PC-9 (cell line): Measurements from ENCODE around the gene SLC26A3. TPM values are rescaled to one million over a fixed set of nuclear protein-coding genes. Genes with fewer than 3 reads are reported as not detected.

Source experiments
- BruUV-seq: library from RNA; stranded (reverse); fragments of 400-500 nt; replicated peaks from 2 replicates; lab custom pipeline; 2021; lab: Mats Ljungman, UMichigan
- CTCF ChIA-PET: fragments of 300-600 bp; sonication (Branson Sonifier 250); formaldehyde crosslinking; loops from one replicate; lab custom pipeline; 2022; ENCODE audit warnings: antibody characterized with exemption; lab: Charles Lee
- POLR2A ChIA-PET: fragments of 300-600 bp; sonication (Branson Sonifier 250); formaldehyde crosslinking; loops from one replicate; lab custom pipeline; 2022; ENCODE audit warnings: antibody characterized with exemption; ENCODE audit not compliant: unreplicated experiment; lab: Charles Lee
- DNase-seq, 2 experiments: peaks; one replicate each; pipeline versions ENCODE4 v3.0.0 to v3.0.0-alpha.2; 2015 to 2022; ENCODE audit warnings: mixed read lengths in 1 of 2
- H2AFZ ChIP-seq: fragments of 200-600 bp; sonication (generic); 2 replicates; pipeline ENCODE4 v1.8.1; 2017; ENCODE audit warnings: antibody characterized with exemption
- H3F3A ChIP-seq: fragments of 200-600 bp; sonication (generic); 2 replicates; pipeline ENCODE4 v1.8.1; 2017; ENCODE audit warnings: antibody characterized with exemption, mild to moderate bottlenecking, low read depth; ENCODE audit not compliant: insufficient read depth
- H3K27ac ChIP-seq: fragments of 200-600 bp; sonication (generic); 2 replicates; pipeline ENCODE4 v1.6.1; 2016; ENCODE audit warnings: mixed run types
- H3K27me3 ChIP-seq: fragments of 200-600 bp; sonication (generic); 2 replicates; pipeline ENCODE4 v1.6.1; 2016; ENCODE audit warnings: low read depth, mixed run types; ENCODE audit not compliant: insufficient read depth
- H3K36me3 ChIP-seq: fragments of 200-600 bp; sonication (generic); 2 replicates; pipeline ENCODE4 v1.6.1; 2016; ENCODE audit warnings: low read depth, mixed run types
- H3K4me1 ChIP-seq: fragments of 200-600 bp; sonication (generic); replicated peaks from 2 replicates; pipeline ENCODE4 v1.6.1; 2016; ENCODE audit warnings: mixed run types; ENCODE audit not compliant: insufficient read depth
- H3K4me2 ChIP-seq: fragments of 200-600 bp; sonication (generic); 2 replicates; pipeline ENCODE4 v1.6.1; 2017; ENCODE audit warnings: mixed run types
- H3K4me3 ChIP-seq: fragments of 200-600 bp; sonication (generic); 2 replicates; pipeline ENCODE4 v1.6.1; 2016; ENCODE audit warnings: mixed run types
- H3K79me2 ChIP-seq: fragments of 200-600 bp; sonication (generic); 2 replicates; pipeline ENCODE4 v1.6.1; 2017; ENCODE audit warnings: low read depth, mixed run types
- H3K9me2 ChIP-seq: fragments of 200-600 bp; sonication (generic); 2 replicates; pipeline ENCODE4 v1.8.1; 2017; ENCODE audit warnings: mild to moderate bottlenecking; ENCODE audit not compliant: insufficient read depth
- H3K9me3 ChIP-seq: fragments of 200-600 bp; sonication (generic); 2 replicates; pipeline ENCODE4 v1.8.1; 2016; ENCODE audit warnings: low read depth; ENCODE audit not compliant: insufficient read depth
- H4K20me1 ChIP-seq: fragments of 200-600 bp; sonication (generic); 2 replicates; pipeline ENCODE4 v1.8.1; 2017; ENCODE audit not compliant: insufficient read depth
- EZH2 ChIP-seq: fragments of 200-600 bp; sonication (generic); IDR thresholded peaks from 2 replicates; pipeline ENCODE4 v1.8.0; 2017; ENCODE audit warnings: antibody characterized with exemption, low read depth
- intact Hi-C: fragments of 100-400 bp; cut with micrococcal nuclease; formaldehyde crosslinking; loops from one replicate; pipeline ENCODE4 v1.10.0; 2022; ENCODE audit not compliant: unreplicated experiment
- total RNA-seq: library from RNA; stranded (reverse); gene quantifications from 2 replicates; pipeline ENCODE4 v1.2.3, GENCODE V29; 2021
- TF ChIP-seq, protein P1 (sequence below): fragments of 200-600 bp; sonication (generic); conservative IDR thresholded peaks from 2 replicates; pipeline ENCODE4 v1.6.1; 2017; ENCODE audit warnings: mixed run types, antibody characterized with exemption, mild to moderate bottlenecking, moderate library complexity

SLC26A3 gene
- total RNA-seq, 1 experiment from 2014 or later: not detected

DNA sequence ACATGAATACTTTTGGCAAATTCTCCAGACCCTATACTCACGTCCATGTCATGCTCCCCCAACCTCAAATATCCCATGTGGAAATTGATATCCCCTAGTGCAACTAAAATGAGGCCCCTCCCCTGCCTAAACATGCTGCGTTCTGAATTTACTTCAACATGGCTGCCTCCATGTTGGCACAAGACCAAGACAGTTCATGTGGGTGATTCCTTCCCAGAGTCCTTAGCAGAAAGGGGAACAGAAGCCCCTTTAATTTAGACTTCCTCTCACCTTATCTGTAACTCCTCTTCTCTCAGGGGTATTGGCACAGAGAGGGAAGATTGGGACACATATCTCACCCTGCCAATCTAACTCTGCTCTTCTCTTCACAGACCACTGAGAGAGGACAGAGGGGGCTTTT, 24.5 kb upstream of the SLC26A3 start:
- POLR2A ChIA-PET: no interaction called here
- intact Hi-C loops: no loop called here
- H3F3A ChIP-seq: no peaks in the 10 kb centered on the region
- no TSS peak for BruUV-seq
- no peaks in the 10 kb centered on the region for H3K9me3 ChIP-seq
- H3K4me2 ChIP-seq: no peak overlapping the region
- H3K79me2 ChIP-seq: no peaks in the 10 kb centered on the region
- H4K20me1 ChIP-seq: no peaks in the 10 kb centered on the region
- H2AFZ ChIP-seq: no peak overlapping the region
- TF ChIP-seq, protein P1, sequence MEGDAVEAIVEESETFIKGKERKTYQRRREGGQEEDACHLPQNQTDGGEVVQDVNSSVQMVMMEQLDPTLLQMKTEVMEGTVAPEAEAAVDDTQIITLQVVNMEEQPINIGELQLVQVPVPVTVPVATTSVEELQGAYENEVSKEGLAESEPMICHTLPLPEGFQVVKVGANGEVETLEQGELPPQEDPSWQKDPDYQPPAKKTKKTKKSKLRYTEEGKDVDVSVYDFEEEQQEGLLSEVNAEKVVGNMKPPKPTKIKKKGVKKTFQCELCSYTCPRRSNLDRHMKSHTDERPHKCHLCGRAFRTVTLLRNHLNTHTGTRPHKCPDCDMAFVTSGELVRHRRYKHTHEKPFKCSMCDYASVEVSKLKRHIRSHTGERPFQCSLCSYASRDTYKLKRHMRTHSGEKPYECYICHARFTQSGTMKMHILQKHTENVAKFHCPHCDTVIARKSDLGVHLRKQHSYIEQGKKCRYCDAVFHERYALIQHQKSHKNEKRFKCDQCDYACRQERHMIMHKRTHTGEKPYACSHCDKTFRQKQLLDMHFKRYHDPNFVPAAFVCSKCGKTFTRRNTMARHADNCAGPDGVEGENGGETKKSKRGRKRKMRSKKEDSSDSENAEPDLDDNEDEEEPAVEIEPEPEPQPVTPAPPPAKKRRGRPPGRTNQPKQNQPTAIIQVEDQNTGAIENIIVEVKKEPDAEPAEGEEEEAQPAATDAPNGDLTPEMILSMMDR: no peak
- TF ChIP-seq EZH2: no peak
- no peaks in the 10 kb centered on the region for H3K36me3 ChIP-seq
- CTCF ChIA-PET: no interaction called here
- no peaks in the 10 kb centered on the region for H3K4me1 ChIP-seq
- no peak for DNase-seq
- no peaks in the 10 kb centered on the region for H3K27me3 ChIP-seq
- no peak overlapping the region for H3K27ac ChIP-seq
- H3K9me2 ChIP-seq: no peaks in the 10 kb centered on the region
- no peak overlapping the region for H3K4me3 ChIP-seq

DNA sequence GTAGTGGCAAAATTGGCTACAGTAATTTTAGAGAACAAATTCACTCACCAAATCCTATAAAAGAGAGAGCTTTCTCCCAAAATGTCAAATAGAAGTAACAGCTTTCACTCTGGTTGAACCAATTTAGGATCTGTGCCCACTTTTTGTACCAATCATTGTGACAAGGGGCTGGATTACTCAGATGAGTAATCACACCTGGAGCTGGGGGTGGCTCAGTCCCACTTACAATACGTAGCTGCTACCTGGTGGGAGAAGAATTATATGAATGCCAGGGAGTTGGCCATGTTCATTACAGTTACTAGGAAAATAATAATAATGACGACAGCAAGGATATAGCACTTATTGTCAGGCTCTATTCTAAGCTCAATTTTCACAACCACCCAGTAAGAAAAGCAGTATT, 23.4 kb upstream of the SLC26A3 start:
- no peaks in the 10 kb centered on the region for H3F3A ChIP-seq
- no peaks in the 10 kb centered on the region for H3K36me3 ChIP-seq
- H3K79me2 ChIP-seq: no peaks in the 10 kb centered on the region
- H3K27me3 ChIP-seq: no peaks in the 10 kb centered on the region
- BruUV-seq: no TSS peak
- H3K4me1 ChIP-seq: no peaks in the 10 kb centered on the region
- intact Hi-C loops: no loop called here
- no peak overlapping the region for H3K27ac ChIP-seq
- no peak overlapping the region for H2AFZ ChIP-seq
- no peaks in the 10 kb centered on the region for H3K9me2 ChIP-seq
- no peak overlapping the region for H3K4me3 ChIP-seq
- no peaks in the 10 kb centered on the region for H3K9me3 ChIP-seq
- no peak for DNase-seq
- no peak for TF ChIP-seq EZH2
- TF ChIP-seq, protein P1: no peak
- ChIA-PET CTCF (no interaction called here), POLR2A (no interaction called here)
- no peaks in the 10 kb centered on the region for H4K20me1 ChIP-seq
- H3K4me2 ChIP-seq: no peak overlapping the region

DNA sequence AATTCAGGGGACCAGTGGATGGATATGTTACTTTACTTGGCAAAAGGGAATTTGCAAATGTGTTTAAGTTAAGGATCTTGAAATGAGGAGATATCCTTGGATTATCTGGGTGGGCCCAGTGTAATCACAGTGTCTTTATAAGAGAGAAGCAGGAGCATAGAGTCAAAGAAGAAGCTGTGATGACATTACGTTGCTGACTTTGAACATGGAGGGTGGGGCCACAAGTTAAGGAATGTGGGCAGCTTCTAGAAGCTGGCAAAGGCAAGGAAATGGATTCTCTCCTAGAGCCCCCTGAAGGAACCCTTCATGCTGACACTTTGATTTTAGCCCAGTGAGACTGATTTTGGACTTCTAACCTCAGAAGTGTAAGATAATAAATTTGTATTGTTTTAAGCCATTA, 21.8 kb upstream of the SLC26A3 start:
- intact Hi-C loops: no loop called here
- ChIA-PET POLR2A (no interaction called here), CTCF (no interaction called here)
- Histone ChIP-seq H3K36me3 (no peaks in the 10 kb centered on the region), H2AFZ (no peak overlapping the region), H3K9me2 (no peaks in the 10 kb centered on the region), H3K4me1 (no peaks in the 10 kb centered on the region), H3K4me2 (no peak overlapping the region), H3K27ac (no peak overlapping the region), H4K20me1 (no peaks in the 10 kb centered on the region), H3F3A (no peaks in the 10 kb centered on the region), H3K79me2 (no peaks in the 10 kb centered on the region), H3K4me3 (no peak overlapping the region), H3K27me3 (no peaks in the 10 kb centered on the region), H3K9me3 (no peaks in the 10 kb centered on the region)
- DNase-seq: no peak
- no TSS peak for BruUV-seq
- TF ChIP-seq EZH2: no peak
- TF ChIP-seq, protein P1: no peak
